ENCODE data around the gene KCNJ1. TPM values are rescaled to one million over a fixed set of nuclear protein-coding genes. Genes with fewer than 3 reads are reported as not detected.

KCNJ1 gene
- total RNA-seq, 2 experiments from 2014 or later, result not detected

- Mint-ChIP-seq H3K27ac (no peak overlapping the region), H3K27me3 (no peaks in the 10 kb centered on the region), H3K4me1 (ENCODE audit: low read depth) (peaks cover 21% of the 10 kb centered on the region), H3K36me3 (ENCODE audit: low read depth) (no peaks in the 10 kb centered on the region), H3K4me3 (no peak overlapping the region), H3K9me3 (no peaks in the 10 kb centered on the region)
- ChIA-PET POLR2A (no interaction called here), CTCF (interaction anchor here (0.7 to 8.9 kb wide), 20 partner anchors 9 to 690 kb away, joined by 3 to 59 read pairs (median 3); no protein-coding TSS in a partner anchor)
- DNase-seq, result peak; percentile 84
- intact Hi-C loops (cut with micrococcal nuclease), result no loop called here
- ATAC-seq, result peak; percentile 90
- TF ChIP-seq CTCF (IDR thresholded peaks at IDR 0.05), result peak; percentile 81
Measured at GRCh38 chr11:128848815-128849455, 18.2 kb downstream of the KCNJ1 start.

- Mint-ChIP-seq H3K27ac (no peak overlapping the region), H3K4me3 (no peak overlapping the region), H3K4me1 (ENCODE audit: low read depth) (peaks cover 22% of the 10 kb centered on the region), H3K36me3 (ENCODE audit: low read depth) (no peaks in the 10 kb centered on the region), H3K27me3 (no peaks in the 10 kb centered on the region), H3K9me3 (no peaks in the 10 kb centered on the region)
- ATAC-seq, result no peak
- POLR2A ChIA-PET, result no interaction called here
- CTCF ChIA-PET, result interaction anchor here (1.1 to 8.9 kb wide), 5 partner anchors 9 to 688 kb away, joined by 3 to 59 read pairs (median 40); no protein-coding TSS in a partner anchor
- intact Hi-C loops (cut with micrococcal nuclease), result no loop called here
- DNase-seq, result no peak
- TF ChIP-seq CTCF (IDR thresholded peaks at IDR 0.05), result no peak
Measured at GRCh38 chr11:128846985-128847384, 20.1 kb downstream of the KCNJ1 start.

- Mint-ChIP-seq H3K4me1 (ENCODE audit: low read depth) (peaks cover 30% of the 10 kb centered on the region), H3K4me3 (no peak overlapping the region), H3K27me3 (no peaks in the 10 kb centered on the region), H3K27ac (peak overlapping the region; percentile 7), H3K9me3 (no peaks in the 10 kb centered on the region), H3K36me3 (ENCODE audit: low read depth) (no peaks in the 10 kb centered on the region)
- TF ChIP-seq CTCF (IDR thresholded peaks at IDR 0.05), result no peak
- intact Hi-C loops (cut with micrococcal nuclease), result no loop called here
- ChIA-PET POLR2A (interaction anchor here (1.4 kb wide), 1 partner anchor 15 kb away, joined by 3 read pairs; no protein-coding TSS in a partner anchor), CTCF (interaction anchor here (0.9 to 8.9 kb wide), 9 partner anchors 12 to 686 kb away, joined by 3 to 59 read pairs (median 5); no protein-coding TSS in a partner anchor)
- ATAC-seq, result peak; percentile 56
- peak; percentile 16 for DNase-seq
Measured at GRCh38 chr11:128845334-128845780, 21.7 kb downstream of the KCNJ1 start.

- Mint-ChIP-seq H3K4me1 (ENCODE audit: low read depth) (peaks cover 29% of the 10 kb centered on the region), H3K4me3 (no peak overlapping the region), H3K27ac (no peak overlapping the region), H3K27me3 (no peaks in the 10 kb centered on the region), H3K36me3 (ENCODE audit: low read depth) (no peaks in the 10 kb centered on the region), H3K9me3 (no peaks in the 10 kb centered on the region)
- CTCF ChIA-PET, result interaction anchor here (2.6 to 8.9 kb wide), 3 partner anchors 12 to 684 kb away, joined by 22 to 59 read pairs (median 57); no protein-coding TSS in a partner anchor
- TF ChIP-seq CTCF (IDR thresholded peaks at IDR 0.05), result no peak
- DNase-seq (no peak), ATAC-seq (no peak)
- POLR2A ChIA-PET, result no interaction called here
- intact Hi-C loops (cut with micrococcal nuclease), result no loop called here
Measured at GRCh38 chr11:128843198-128843785, 23.8 kb downstream of the KCNJ1 start.
